Mesodermal cell (in vitro differentiated cells): ENCODE data around the gene LIN7B. TPM values are rescaled to one million over a fixed set of nuclear protein-coding genes. Genes with fewer than 3 reads are reported as not detected.
"Not testable (repeated sequence)": the region's sequence is repeated elsewhere in the genome, so short reads cannot be mapped to it uniquely, and the experiment has no call there.

Source experiments
- H3K27ac ChIP-seq: 2 replicates; pipeline ENCODE4 v1.7.0; 2013; ENCODE audit warnings: mild to moderate bottlenecking, low read depth, low read length, moderate library complexity; ENCODE audit not compliant: severe bottlenecking
- H3K36me3 ChIP-seq: 2 replicates; pipeline ENCODE4 v1.7.1; 2013; ENCODE audit warnings: mild to moderate bottlenecking, low read length, moderate library complexity; ENCODE audit not compliant: control insufficient read depth, insufficient read depth
- H3K4me1 ChIP-seq: one replicate; pipeline ENCODE4 v1.7.1; 2013; ENCODE audit warnings: mild to moderate bottlenecking, low read length; ENCODE audit not compliant: insufficient read depth, control insufficient read depth, poor library complexity, severe bottlenecking
- H3K4me3 ChIP-seq: 2 replicates; pipeline ENCODE4 v1.7.0; 2013; ENCODE audit warnings: low read length, control low read depth, mild to moderate bottlenecking; ENCODE audit not compliant: insufficient read depth, poor library complexity, severe bottlenecking; ENCODE audit errors: extremely low read depth
- H3K9me3 ChIP-seq: 2 replicates; pipeline ENCODE4 v1.7.1; 2013; ENCODE audit warnings: mild to moderate bottlenecking, low read length, moderate library complexity; ENCODE audit not compliant: control insufficient read depth
- WGBS, 2 experiments: methylation state at CpG; one replicate each; pipeline ENCODE4 v1.1.5; 2013; ENCODE audit warnings: missing lambda C conversion rate in 2 of 2; ENCODE audit not compliant: insufficient coverage in 2 of 2; 5-methylcytosine and 5-hydroxymethylcytosine counted together
- polyA plus RNA-seq, 2 experiments: library from polyadenylated mRNA; stranded (reverse); fragments of 50-300 nt; gene quantifications; one replicate each; pipeline ENCODE4 v1.2.3, GENCODE V29; 2013

Gene LIN7B, protein sequence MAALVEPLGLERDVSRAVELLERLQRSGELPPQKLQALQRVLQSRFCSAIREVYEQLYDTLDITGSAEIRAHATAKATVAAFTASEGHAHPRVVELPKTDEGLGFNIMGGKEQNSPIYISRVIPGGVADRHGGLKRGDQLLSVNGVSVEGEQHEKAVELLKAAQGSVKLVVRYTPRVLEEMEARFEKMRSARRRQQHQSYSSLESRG
- 14.7 TPM for polyA plus RNA-seq (2013, experiment 1 of 2)
- polyA plus RNA-seq (2013, experiment 2 of 2), result 9.3 TPM

DNA sequence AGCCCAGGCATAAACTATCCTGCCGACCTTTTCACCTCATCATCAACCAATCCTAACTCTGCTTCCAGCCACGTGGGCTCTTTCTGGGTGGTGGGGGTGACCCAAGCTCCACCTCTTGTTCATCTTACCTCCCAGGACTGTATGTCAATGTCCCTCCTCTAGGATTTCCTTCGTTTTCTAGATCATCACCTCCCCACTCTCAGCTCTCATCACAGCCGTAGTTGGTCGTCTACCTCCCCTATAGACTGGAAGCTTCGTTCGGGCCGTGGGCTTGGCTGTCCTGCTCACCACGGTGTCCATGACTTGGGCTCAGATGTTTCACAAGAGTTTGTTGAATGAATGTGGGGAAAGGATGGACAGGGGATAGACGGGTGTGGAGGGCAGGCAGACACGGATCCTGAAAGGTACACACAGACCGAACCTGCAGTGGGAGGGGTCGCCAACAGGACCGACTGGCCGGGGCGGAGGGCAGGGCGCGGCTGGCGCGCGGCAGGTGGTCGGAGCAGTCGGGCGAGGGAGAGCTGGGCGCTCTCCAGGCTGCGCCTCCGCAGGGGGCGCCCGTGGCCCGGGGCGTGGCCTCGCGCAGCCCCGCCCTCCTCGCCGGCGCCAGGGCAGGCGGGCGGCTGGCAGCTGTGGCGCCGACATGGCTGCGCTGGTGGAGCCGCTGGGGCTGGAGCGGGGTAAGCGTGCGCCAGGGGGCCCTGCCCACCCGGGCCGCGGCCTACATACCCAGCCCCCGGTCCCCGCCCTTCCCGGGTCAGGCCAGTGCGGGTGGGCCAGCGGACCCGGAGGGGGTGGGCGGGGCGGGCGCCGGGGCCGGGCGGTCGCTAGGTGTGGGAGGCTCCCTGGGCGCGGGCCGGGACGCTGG lies at the start of gene LIN7B:
Gene LIN7B, plus strand, starts transcription at position 609 of the 868 bp plus-strand sequence. Its CDS starts 35 bp downstream, at position 644.
- 2 to 4% methylated on average over 35 to 57 of the region's 66 CpGs for WGBS, 2 experiments
- peak within 1 kb of the TSS; percentile 69 for H3K4me3 ChIP-seq
- peaks cover 16% of the 10 kb centered on the region for H3K4me1 ChIP-seq
- peaks cover 13% of the 10 kb centered on the region for H3K36me3 ChIP-seq
- H3K9me3 ChIP-seq, result no peaks in the 10 kb centered on the region
- peak within 1 kb of the TSS; percentile 62 for H3K27ac ChIP-seq

DNA sequence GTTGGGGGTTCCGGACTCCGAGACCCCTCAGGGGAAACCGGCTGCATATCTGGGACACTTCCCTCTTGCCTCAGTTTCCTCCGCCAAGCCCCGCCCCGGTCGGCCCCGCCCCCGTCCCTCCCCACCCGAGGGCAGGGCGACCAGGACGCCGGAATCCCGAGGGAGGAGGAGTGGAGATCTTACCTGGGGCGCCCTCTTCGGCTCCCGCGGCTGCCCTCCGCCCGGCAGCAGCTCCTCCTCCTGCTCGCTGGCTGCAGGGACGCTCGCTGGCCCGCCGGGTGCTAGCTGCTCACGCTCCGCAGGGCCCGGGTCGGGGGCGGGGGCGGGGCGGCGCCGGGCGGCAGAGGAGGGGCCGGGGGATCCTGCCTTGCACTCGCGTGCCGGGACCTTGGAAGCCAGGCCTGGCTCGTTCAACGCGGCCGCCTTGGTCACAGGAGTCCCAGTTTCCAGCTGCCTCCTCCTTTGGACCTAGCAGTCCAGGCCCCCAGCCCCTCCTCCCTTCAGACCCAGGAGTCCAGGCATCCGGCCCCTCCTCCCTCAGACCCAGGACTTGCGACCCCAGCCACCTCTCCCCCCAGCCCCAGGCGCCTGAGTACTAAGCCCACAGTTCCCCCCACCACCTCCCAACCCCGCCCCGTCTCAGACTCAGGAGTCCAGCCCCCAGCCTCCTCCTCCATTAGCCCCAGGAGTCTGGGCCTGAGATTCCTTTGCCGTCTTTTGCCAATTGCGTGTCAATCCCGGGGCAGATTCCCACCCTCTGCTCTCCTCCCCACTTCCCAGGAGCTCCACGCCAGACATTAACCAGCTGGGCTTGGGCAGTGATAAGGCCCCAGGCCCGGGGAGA lies 49.2 kb upstream of the LIN7B start, which contains the start of gene NTF4:
Gene NTF4, minus strand, starts transcription at position 51 of the 844 bp plus-strand sequence. CDS start 2,821 bp downstream, outside the sequence.
- no peak within 1 kb of the TSS for H3K27ac ChIP-seq
- peaks cover 11% of the 10 kb centered on the region for H3K4me1 ChIP-seq
- no peaks in the 10 kb centered on the region for H3K9me3 ChIP-seq
- no peaks in the 10 kb centered on the region for H3K36me3 ChIP-seq
- peak within 1 kb of the TSS; percentile 35 for H3K4me3 ChIP-seq
- WGBS, 2 experiments, result 0 to 4% methylated on average over 28 to 29 of the region's 53 CpGs

DNA sequence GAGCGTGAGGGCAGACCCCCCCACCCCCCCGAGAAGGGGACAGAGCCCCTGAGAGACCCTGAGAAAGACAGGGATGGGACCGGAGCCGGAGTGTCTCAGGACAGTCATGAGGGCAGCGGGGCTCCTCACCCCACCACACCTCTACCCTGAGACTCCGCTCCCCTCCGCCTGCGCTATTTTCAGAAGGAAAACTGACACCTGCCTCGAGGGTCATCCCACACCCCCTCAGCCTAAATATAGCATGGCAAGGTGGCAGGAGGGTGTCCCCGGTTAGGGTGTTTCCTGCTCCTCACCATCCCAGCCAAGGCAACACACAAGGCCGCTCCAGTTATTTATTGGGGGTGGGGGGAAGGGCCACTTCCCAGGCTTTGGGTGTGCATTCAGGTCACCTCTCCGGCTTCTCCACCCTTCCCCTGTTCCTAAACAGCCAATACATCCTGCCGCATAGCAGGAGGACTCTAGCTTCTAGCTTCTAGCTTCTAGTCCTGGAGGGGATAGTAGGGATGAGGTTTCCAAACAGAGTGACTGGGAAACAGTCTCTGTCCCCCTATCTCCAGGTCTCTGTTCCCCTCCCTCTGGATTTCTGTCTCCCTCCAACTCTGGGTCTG lies 48.2 kb upstream of the LIN7B start:
- peaks cover 11% of the 10 kb centered on the region for H3K4me1 ChIP-seq
- H3K9me3 ChIP-seq, result no peaks in the 10 kb centered on the region
- no peak overlapping the region for H3K27ac ChIP-seq
- H3K4me3 ChIP-seq, result no peak overlapping the region
- H3K36me3 ChIP-seq, result no peaks in the 10 kb centered on the region
- whole genome bisulfite sequencing, 2 experiments, result 89% methylated on average over 6 of the region's 13 CpGs; no CpG with 5 or more reads in 1 of the 2 experiments

DNA sequence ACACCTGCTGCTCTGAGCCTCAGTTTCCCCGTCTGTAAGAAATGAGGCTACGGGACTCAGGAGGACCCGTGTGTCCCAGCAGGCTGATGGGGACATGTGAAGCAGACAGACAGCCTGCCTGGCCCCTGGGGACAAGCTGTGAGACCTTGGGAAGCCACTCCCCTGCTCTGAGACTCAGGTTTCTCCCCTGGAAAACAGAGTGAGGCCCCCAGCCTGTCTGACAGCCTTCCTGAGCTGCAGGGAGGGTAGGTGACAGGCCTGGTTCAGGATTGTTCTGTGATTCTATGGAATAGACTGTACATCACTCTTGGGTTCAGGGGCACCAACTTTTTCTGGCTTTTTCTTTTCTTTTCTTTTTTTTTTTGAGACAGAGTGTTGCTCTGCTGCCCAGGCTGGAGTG lies 46.6 kb upstream of the LIN7B start:
- Histone ChIP-seq H3K9me3 (no peaks in the 10 kb centered on the region), H3K27ac (no peak overlapping the region), H3K36me3 (no peaks in the 10 kb centered on the region), H3K4me3 (no peak overlapping the region), H3K4me1 (peaks cover 11% of the 10 kb centered on the region)
- 64 to 66% methylated on average over 3 of the region's 3 CpGs for WGBS, 2 experiments

DNA sequence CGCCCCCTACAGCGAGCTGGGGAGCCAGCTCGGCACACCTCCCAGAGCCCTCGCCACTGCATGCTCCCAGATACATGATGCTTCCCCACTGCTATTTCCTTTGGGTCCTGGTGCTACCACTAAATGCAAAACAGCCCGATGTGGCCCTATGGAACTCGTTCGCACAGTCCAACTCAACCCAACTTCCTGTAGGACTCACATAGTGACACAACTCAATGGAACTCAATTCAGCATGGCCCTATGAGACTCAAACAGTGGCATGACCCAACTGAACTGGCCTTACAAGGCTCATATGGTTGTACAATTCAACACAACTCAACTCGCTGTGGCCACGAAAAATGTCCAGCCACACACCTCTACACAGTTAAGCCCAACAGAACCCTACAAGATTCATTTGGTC lies 45.1 kb upstream of the LIN7B start:
- peaks cover 11% of the 10 kb centered on the region for H3K4me1 ChIP-seq
- H3K4me3 ChIP-seq, result no peak overlapping the region
- WGBS, 2 experiments, result 84 to 96% methylated on average over 8 to 9 of the region's 9 CpGs
- no peaks in the 10 kb centered on the region for H3K36me3 ChIP-seq
- H3K27ac ChIP-seq, result no peak overlapping the region
- H3K9me3 ChIP-seq, result no peaks in the 10 kb centered on the region

DNA sequence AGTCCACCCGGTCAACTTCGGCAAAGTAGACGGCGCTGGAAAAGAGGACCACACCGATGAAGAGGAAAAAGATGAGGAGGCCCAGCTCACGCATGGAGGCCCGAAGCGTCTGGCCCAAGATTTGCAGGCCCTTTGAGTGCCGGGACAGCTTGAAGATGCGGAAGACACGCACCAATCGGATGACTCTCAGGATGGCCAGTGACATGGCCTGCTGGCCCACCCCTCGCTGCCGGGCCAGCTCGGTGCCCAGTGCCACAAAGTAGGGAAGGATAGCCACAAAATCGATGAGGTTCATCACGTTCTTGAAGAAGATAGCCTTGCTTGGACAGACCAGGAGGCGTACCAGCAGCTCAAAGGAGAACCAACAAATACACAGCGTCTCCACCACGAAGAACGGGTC lies 43.8 kb upstream of the LIN7B start:
- H3K36me3 ChIP-seq, result no peaks in the 10 kb centered on the region
- H3K27ac ChIP-seq, result no peak overlapping the region
- 89 to 93% methylated on average over 21 of the region's 21 CpGs for WGBS, 2 experiments
- H3K4me1 ChIP-seq, result peaks cover 6% of the 10 kb centered on the region
- no peak overlapping the region for H3K4me3 ChIP-seq
- no peaks in the 10 kb centered on the region for H3K9me3 ChIP-seq

DNA sequence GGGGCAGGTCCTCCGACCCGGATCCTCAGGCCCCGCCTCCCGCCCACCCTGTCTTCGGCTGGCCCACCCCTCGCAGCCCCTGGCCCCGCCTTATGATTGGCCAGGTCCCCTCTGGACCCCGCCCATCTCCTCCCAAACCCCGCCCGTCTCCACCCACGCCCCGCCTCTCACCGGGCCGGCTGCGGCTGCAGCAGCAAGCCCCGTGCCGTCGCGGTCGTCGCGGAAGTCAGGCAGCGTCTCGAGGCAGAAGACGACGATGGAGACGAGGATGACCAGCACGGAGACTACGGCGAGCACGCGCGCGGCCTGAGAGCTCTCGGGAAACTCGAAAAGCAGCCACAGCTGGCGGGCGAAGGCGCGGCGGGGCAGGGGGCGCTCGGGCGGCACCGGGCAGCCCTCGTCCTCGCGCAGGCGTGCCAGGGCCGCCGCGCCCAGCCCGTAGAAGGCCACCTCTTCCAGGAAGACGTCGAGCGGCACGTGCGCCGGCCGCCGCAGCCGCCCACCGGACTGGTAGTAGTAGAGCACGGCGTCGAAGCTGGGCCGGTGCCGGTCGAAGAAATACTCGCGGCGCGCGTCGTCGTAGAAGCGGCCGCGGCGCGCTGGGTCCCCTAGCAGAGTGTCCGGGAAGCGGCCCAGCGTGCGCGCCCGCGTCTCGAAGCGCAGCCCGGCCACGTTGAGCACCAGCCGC lies 42.2 kb upstream of the LIN7B start:
- 26% methylated on average over 80 to 88 of the region's 93 CpGs for WGBS, 2 experiments
- H3K4me1 ChIP-seq, result no peaks in the 10 kb centered on the region
- H3K36me3 ChIP-seq, result no peaks in the 10 kb centered on the region
- no peak overlapping the region for H3K27ac ChIP-seq
- no peaks in the 10 kb centered on the region for H3K9me3 ChIP-seq
- H3K4me3 ChIP-seq, result no peak overlapping the region

DNA sequence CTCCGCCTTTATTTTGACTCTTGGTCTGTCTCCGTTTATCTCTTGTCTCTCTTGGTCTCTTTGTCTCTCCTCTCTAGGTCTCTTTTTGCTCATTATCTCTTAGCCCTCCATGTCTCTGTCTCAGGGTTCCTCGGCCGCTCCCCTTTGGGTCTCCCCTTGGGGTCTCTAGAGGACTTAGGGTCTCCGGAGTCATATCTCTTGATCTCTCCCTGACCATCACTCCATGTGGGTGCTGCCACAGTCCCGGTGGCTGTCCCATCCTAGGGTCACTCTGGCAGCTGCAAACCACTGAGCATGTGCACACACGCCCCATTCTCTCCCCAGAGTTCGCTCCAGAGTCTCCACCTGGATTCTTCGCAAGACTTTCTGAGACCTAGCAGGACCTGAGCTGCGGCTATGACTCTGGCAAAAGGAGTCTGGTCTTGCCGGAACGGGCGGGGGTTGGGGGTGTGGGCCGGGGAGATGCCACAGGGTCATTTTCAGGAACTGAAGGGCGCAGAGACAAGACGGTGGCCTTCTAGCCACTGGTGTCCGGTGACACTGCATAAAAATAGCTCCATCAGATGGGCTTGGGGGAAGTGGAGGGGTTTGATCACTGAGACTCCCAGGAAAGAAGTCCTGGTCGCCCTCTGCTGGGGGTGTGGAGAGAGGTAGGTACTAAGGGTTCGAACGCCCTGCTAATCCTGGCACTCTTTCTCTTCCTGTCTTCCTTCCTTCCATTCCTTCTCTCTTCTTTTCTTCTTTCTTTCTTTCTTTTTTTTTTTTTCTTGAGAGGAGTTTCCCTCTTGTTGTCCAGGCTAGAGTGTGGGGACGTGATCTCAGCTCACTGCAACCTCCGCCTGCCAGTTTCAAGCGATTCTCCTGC lies 40.4 kb upstream of the LIN7B start:
- Histone ChIP-seq H3K9me3 (no peaks in the 10 kb centered on the region), H3K27ac (no peak overlapping the region), H3K4me1 (no peaks in the 10 kb centered on the region), H3K4me3 (no peak overlapping the region), H3K36me3 (no peaks in the 10 kb centered on the region)
- 74 to 78% methylated on average over 12 to 18 of the region's 23 CpGs for WGBS, 2 experiments

DNA sequence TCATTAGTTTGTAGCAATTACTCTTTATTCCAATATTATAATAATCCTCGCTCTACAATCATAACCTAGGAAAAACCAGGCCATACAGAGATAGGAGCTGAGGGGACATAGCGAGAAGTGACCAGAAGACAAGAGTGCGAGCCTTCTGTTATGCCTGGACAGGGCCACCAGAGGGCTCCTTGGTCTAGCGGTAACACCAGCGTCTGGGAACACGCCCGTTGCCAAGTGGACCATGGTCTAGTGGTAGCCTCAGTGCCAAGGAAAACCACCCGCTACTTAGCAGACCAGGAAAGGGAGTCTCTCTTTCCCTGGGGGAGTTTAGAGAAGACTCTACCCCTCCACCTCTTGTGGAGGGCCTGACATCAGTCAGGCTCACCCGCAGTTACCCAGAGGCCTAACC lies 39.3 kb upstream of the LIN7B start:
- not testable (repeated sequence) for H3K27ac ChIP-seq, H3K9me3 ChIP-seq, H3K4me3 ChIP-seq, H3K36me3 ChIP-seq, H3K4me1 ChIP-seq
- WGBS, 2 experiments, result 31 to 35% methylated on average over 5 to 6 of the region's 9 CpGs
